Germinal center (tissue), 1 donor: Measurements from ENCODE around the gene EML6.
A peak's percentile ranks its signal among the peaks of the same experiment; 100 is the strongest.

Experiments used
- DNase-seq: peaks from one replicate; pipeline ENCODE4 v3.0.0; 2012; ENCODE audit warnings: mixed read lengths, low spot score

The EML6 gene

DNA sequence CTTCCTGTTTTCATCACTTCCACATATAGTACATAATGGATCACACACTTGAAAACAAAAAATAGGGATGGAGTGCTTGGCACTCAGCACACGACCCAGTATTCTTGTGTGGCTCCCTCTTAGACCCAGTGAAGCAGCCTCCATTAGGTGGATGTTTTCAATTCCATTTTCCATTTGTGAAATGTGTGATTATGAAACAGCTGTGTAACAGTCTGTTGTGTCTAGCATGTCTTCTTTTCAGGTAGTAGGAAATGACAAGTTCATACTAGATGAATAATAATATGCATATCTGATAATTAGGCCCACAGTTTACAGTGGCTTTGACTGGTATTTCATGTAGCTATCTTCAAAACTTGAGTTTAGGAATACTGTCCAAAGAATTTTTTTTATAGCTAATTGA lies 35.5 kb downstream of the EML6 start:
- no peak for DNase-seq

DNA sequence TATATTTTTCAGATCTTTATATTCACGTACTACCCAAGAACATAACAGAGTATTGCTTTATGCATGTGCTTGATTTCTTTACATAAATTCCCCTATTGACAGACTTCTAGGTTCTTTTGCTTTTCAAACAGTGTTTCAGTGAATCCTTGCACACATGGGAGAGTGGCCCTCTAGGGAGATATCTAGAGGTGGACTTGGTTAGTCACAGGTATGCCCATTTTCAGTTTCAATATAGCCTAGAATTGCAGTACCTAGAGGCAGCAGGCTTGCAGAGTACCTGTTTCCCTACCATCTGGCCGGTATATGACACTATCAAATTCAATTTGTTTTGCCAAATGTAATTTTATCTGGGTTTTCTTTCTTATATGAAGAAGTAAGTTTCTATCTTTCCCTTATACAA lies 36.8 kb downstream of the EML6 start:
- peak; percentile 25 for DNase-seq

DNA sequence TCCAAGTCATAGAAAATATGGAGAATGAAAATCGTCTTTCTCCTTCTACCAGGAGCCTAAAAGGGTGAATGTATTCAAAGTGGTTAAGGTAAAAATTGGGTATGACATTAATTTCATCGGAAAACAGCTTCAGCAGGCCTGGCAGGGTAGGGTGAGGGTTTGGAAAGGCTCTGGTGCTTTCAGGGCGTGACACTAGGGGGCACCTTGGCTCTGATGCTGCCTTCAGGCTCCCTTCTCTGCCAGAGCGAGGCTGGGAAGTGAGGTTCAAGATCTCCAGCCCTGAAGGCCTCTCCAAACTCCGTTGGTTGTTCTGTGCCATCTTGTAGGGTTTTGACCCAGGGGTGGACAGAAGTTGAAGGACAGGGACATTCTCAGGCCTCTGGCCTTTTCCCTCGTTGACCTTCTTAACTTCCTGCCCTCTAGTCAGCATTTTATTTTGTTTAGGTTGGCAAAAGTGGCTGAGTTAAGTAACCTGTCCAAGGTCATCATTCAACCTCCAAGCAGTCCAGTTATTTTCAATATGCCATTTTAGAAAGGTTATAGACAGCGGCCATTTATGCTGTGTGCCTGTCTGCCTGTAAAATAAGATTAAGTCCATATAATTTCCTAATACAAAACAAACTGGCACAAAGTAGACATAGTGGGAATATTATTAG lies 40.3 kb downstream of the EML6 start:
- DNase-seq: no peak

DNA sequence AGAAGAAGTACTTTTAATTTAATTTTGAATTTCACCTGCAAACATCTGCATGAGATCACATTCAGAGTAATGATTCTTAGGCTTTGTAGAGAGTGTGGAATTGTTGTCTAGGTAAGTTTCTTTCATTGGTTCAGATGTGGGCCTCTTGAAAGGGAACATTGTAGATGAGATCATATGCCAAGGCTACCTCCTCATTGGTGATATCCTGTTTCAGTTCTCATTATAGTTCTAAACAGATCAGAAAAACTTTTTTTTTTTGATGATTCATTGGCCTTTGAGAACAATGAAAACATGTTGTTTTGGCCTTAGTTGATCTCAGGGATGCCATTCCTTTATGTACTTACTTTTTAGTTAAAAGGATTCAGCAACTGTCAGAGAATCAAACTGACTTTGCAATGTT lies 44.5 kb downstream of the EML6 start:
- no peak for DNase-seq

DNA sequence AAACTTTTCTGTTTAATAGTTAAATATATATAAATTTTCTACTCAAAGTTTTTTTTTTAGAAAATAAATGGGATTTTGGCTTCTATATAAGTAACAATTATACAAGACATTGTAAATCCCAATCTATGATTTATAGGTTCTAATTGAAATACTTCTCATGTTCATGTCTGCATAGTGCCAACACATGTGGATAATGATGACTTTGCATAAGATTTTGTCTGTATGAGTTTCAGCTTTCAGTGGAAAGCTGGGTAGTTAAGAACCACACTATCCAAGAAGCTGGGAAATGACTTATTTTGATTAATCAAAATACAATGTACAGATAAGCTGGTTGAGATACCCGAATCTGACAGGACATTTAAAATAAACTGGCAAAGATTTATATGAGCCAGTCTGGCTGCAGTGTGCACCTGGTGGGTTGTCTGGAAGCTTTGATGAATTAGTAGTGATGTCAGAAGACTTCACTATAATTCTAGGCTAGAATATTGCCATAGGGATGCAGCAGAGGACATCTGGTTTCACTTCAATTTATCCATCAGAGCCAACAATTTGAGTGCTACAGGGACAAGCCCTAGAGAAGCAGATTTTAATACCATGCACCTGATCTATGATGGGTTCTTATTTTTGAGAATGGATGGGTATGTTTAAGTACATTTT lies 45.4 kb downstream of the EML6 start:
- no peak for DNase-seq

DNA sequence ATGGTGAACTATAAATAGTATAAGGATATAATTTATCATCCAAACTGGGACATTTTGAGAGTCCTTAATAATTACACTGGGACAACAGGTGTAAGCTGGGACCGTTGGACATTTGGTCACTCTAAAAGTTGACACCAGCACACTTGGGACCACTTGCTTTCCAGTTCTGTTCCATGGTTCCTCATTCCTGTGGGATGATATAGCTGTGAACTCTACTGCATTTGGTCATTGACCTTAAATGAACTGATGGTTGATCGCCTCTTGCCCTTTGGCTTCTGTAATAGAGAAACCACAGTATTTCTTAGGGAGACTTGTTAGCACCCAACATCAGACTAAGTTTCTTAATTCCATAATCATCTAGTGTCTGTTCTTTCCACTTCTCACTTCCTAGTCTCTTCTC lies 46.7 kb downstream of the EML6 start:
- DNase-seq: no peak

DNA sequence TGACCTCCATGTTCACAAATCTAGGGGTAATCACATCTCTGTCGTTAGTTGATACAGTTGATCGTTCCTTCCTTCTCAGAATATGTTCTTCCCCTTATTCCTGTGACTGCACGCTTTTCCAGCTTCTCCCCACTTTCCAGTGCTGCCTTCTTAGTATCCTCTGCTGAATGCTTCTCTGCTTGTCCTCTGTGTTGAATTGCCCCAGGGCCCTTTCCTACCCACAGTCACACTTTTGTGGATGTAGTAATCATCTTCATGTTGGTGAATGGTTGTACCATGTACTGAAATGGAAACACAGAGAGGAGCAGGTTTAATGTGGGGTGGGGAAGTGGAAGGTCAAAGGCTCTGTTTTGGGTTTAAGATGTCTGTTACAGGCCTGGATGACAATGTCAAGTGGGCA lies 47.2 kb downstream of the EML6 start:
- DNase-seq: no peak

DNA sequence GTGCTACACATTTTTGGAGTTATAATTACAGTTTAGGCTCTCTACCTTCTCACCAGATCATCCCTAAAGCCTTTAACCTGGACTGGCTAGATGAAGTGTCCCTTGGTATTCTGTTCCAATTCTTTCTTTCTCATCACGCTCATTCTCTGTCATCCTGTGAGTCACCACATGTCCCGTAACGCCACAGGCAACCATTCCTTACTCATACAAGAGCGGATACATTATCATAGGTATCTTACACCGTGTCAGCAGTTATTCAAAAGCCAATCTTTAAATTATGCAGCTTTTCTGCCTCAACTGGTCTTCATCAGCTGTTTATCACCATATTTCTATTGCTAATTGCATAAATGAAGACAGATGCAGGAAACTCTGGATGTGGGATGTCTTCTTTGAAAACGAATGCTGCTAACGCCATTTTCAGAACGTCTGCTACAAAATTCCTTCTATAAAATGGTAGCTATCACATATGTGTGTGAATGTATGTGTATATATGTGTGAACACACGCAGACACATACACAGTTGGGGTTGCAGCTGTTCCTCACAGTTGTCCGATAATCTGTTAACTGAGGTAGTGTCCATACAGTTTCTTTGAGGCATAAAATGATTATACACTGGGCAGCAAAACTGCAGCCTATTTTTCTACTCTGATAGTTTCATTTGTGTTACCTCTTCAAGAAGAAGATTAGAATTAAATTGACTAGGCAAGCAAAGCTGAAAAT lies 47.9 kb downstream of the EML6 start:
- DNase-seq: no peak

DNA sequence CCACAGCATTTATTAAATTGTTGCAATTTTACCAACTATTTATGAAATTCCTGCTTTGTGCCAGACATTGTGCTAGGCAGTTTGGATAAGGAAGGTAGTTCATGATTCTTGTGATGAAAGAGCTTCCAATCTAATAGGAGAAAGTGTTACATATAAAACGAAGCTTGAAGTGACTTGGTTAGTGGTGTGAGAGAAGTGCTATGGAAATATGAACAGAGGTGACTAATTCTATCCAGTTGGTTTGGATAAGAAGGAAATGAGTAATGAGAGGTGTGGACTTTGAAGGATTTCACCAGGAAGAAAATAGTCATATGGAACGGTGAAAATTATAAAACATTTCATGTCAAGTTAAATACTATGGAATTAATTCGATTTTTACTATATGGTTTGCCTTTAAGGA lies 48.6 kb downstream of the EML6 start:
- no peak for DNase-seq

DNA sequence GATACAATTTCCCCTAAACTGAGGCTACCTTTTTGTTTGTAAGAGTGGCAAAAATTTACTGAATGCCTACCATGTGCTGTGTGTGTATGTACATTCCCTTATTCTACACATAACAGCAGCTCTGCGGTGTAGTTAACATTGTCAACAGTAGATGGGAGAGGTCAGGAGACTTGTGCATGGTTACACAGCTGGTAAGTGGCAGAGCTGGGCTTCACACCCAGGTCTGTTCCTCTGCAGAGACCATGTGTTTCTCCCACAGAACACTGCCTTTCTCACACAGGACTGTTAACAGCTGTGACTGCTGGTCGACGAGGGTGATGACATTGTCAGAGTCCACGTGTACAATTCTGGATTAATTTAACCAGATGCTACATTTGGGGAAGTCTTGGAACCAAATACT lies 49.1 kb downstream of the EML6 start:
- DNase-seq: no peak

DNA sequence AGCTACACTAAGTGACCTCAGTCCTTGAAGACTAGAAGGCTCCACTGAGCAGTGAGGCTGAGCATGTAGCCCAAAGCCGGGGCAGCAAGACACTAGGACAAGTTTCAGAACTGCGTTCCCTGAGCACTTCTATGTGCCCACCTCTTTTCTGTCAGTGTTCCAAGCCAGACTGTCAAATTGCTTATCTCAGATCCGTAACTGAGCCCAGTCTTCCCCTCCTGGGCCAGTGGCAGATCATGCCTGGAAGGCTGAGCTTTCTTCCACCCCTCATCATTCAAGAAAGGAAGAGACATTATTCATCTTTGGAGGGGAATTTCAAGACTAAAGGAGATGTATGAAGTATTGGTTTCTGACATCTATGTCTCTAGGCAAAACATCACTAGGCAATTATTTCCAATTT lies 49.8 kb downstream of the EML6 start:
- no peak for DNase-seq

DNA sequence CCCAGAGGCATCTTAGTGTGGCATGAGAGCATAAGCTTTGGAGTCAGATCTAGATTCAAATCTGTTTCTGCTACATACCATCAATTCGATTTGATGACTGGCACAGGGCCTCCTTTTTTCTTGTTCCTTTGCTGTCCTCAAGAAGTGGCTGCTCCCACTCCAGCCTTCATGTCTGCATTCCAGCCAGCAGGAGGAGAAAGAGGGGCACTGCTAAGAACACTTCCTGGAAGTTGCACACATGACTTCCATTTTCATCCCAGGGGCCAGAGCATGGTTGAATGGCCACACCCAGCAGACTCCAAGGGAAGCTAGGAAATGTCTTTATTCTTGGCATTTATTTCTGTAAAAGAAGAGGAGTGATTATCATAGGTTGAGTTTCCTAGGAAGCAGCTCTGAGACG lies 50.4 kb downstream of the EML6 start:
- no peak for DNase-seq

DNA sequence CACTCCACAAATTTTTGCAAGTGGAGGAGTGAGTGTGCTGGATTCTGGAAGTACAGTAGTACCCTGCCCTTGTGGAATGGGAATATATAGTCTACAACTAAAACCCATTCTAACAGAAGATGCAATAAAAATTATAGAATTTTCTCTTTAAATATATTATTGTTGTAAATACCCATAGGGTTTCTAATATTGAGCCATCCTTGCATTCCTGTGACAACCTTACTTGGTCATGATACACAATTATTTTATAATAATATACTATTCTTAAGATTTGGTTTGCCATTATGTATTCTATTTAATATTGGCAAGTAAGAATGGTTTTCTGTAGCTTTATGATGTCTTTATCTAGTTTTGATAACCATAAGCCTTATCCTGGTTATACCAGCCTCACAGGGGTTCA lies 52.2 kb downstream of the EML6 start:
- no peak for DNase-seq

DNA sequence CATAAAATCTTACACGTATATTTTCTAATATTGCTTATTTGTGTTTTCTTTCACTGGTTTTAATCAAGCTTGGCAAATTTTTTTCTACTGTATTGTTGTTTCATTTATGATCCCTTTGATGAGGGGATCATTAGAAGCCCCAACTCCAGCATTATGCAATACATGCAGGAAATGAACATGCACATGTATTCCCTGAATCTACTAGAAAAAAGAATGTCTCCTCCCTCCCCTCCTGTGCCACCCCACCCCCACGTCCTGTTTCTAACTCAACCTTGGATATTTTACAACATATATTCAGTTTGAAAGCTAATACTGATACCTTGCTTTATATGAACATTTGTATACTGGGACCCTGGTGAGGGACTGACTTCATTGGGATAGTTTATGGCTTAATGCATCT lies 53.0 kb downstream of the EML6 start:
- DNase-seq: no peak

DNA sequence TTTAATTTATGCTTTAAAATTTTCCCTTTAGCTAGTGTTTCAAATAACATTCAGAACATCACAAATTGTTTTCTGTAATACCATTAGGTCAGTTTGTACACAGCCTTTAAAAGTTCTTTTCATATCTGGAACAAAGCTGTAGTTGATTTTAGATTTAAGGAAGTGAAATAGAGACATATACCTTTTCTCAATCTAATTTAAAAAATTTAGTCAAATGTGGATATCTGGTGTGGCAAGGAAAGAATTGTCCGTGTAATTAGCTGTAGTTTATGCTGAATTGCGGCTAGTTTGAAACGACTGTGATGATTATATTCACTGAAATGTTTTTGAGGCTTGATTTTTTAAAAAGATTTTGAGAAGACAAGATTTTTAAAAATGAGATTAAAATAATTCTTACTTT lies 59.9 kb downstream of the EML6 start:
- DNase-seq: no peak

DNA sequence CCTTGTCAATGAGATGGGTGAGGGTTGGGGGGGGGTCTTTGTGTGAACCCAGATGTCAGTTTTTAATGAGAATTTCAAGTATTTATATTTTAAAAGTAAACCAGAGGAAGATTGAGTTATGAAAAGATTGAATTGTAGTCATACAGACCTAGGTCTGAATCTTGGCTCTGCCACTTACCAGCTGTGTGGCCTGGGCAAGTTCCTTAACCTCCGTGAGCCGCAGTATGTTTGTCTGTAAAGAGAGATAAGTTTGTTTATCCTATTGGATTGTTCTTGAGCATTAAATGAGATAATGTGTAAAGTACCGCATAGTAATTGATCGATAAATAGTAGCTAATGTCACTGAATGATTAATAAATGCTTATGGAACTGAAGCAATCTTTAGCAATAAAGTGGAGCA lies 63.8 kb downstream of the EML6 start:
- no peak for DNase-seq

DNA sequence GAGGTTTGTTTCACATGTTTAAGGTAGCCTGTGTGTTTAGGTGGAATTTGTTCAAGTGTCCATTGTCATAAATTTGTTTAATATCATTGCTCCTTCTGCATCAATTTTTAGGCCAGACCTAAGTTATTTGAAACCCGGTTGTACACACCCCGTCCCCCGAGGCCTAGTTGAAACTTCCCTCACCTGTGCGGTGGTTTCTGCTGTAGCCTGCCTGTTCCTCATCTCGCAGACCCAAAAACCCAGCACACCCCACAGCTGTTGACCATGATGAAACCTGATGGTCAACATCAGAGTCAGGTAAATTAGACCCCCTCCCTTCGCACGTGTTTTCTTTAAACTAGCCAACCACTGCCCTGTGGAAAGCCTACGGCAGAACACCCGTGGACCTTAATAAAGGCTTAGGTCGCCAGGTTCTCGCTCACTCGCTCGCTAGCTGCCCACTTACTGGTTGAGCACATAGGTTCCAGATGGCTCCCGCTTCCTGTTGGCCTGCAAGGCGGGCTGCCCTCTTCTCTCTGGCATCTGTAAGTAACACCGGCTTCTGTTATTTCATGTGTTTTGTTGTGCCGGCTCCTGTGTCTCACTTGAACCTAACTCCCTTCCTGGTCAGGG lies 64.4 kb downstream of the EML6 start:
- DNase-seq: peak; percentile 58

DNA sequence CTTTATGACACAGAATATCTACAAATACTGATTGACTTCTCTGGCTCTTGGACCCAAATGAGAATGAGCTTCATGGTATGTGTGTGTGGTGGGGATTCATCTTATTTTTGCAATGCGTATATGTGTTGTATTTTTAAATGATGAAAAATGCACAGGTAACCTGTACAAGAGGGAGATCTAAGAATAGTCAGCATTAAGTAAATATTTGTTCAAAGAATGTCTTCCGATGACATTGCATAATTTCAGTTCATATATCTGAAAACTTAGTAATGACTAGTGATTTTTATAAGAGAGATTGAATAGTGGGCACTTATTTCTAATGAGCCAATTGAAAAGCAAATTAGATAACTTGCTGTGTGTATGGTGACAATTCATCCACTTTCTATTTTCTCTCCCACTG lies 66.4 kb downstream of the EML6 start:
- DNase-seq: no peak

DNA sequence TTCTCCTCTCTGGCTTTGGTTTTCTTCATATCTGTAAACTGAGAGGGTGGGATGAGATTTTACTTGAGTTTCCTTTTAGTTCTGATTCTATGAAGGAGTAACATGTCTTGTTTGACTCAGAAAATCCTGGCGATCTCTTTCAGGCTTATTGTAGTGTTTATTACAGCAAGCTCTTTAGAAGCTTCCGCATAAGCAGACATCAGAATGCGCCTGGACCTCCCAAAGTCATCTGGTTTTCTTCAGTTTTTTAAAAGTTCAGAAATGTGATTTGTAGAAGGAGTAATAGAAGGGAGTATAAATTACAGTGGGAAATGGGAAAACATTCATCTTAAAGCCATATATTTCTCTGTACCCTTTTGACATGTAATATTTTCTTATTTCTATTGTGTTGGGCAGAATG lies 68.4 kb downstream of the EML6 start:
- no peak for DNase-seq

DNA sequence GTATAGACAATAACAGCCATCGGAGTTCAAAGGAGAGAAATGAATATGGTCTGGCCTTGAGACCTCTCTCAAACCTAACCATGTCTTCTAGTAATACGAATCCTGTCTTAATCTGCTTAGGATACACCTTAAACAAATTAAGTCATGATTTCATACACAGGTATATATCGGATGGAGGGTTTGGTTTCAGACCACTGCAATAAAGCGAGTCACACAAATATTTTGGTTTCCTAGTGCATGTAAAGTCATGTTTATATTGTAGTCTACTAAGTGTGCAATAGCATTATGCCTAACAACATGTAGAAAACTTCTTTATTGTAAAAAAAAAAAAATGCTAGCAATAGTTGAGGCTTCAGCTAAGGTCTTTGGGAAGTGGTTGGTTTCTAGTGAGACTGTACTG lies 73.8 kb downstream of the EML6 start:
- no peak for DNase-seq

DNA sequence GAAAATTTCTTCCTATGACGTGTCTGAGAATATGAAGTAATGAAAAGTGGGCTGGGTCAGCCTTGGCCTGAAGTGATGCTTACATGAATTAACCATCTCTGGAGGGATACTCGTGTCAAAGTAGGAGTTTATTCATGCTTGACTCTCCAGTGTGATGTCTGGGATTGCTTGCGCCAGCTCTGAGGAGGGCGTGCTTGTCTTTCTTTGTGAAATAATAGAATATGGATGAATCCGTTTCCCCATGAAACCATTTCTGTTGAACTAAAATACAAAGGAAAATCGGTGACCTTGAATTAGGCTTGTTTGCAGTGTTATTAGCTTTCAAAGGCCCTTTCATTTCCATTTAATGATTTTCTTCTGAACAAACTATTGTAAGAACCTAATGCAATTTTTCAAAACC lies 77.9 kb downstream of the EML6 start:
- no peak for DNase-seq

DNA sequence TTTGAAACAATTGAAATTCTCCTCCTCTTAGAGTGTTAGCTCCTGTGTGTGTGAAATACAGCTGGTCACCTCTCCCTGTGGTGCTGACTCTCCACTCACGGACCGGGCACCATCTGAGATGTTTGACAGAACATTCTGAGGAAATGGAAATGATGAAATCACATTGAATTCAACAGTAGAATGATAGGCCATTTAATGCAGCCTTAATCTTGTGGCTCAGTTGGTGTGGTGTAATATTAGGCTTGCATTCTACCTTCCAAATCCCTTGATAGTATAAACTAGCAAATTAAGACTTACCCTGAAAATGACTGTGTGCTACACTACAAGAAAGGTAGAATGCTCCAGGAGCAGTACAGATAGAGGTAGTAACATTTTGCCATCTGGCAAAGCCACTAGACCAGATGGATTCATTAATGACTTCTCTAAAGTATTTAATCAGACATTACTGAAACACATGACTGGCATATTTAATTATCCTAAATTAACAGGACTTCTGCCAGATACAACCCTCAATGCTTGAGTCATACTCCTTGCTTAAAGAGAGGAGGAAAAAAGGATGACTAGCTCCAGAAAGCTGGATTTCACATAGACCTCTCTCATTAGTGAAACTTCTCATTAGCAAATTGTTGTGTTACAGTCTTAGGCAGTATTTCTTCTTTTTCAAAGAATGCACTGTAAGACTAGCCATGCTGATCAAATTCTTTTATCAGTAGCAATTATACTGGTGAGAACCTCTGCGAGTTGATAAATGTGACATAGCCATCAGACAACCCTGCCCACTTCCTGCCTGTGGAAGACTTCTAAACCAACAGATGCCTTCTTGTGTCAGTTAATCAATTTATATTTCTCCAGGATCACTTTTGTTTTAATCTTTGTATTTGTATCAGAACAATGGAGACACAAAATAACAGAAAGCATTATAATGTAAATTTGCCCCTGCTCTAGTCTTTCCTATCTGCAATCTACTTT lies 80.6 kb downstream of the EML6 start:
- DNase-seq: no peak
